Trophoblast cell (in vitro differentiated cells and primary cell): Measurements from ENCODE around the gene MCF2L2.

Experiments used
- DNase-seq, 2 donors: peaks; one replicate each; pipeline ENCODE4 v3.0.0-alpha.2; 2016
- H2AFZ ChIP-seq: 2 replicates; pipeline ENCODE4 v1.6.1; 2013; ENCODE audit warnings: low read length, moderate library complexity, mild to moderate bottlenecking; ENCODE audit not compliant: insufficient read depth, poor library complexity
- H2AK5ac ChIP-seq: 2 replicates; pipeline ENCODE4 v1.6.1; 2013; ENCODE audit warnings: mild to moderate bottlenecking, low read length
- H2BK120ac ChIP-seq: 2 replicates; pipeline ENCODE4 v1.6.1; 2013; ENCODE audit warnings: low read length, mild to moderate bottlenecking, moderate library complexity; ENCODE audit not compliant: insufficient read depth, poor library complexity
- H2BK12ac ChIP-seq: 2 replicates; pipeline ENCODE4 v1.6.1; 2013; ENCODE audit warnings: mild to moderate bottlenecking, low read length, moderate library complexity
- H2BK5ac ChIP-seq: 2 replicates; pipeline ENCODE4 v1.6.1; 2013; ENCODE audit warnings: low read length, low read depth, moderate library complexity, mild to moderate bottlenecking; ENCODE audit not compliant: poor library complexity
- H3K14ac ChIP-seq: 2 replicates; pipeline ENCODE4 v1.6.1; 2013; ENCODE audit warnings: mild to moderate bottlenecking, low read length
- H3K18ac ChIP-seq: 2 replicates; pipeline ENCODE4 v1.6.1; 2013; ENCODE audit warnings: mild to moderate bottlenecking, low read length
- H3K23ac ChIP-seq: 2 replicates; pipeline ENCODE4 v1.6.1; 2013; ENCODE audit warnings: low read length
- H3K27ac ChIP-seq: 2 replicates; pipeline ENCODE4 v1.5.1; 2013; ENCODE audit warnings: low read depth, mild to moderate bottlenecking, inconsistent platforms, low read length, moderate library complexity
- H3K27me3 ChIP-seq: 2 replicates; pipeline ENCODE4 v1.6.1; 2013; ENCODE audit warnings: inconsistent platforms, mild to moderate bottlenecking, low read length, moderate library complexity; ENCODE audit not compliant: insufficient read depth
- H3K36me3 ChIP-seq, 2 experiments: 1 replicate in 1 of 2; 2 replicates in 1 of 2; pipeline ENCODE4 v1.6.1; 2013; ENCODE audit warnings: low read length in 2 of 2, mild to moderate bottlenecking in 2 of 2, moderate library complexity in 1 of 2; ENCODE audit not compliant: insufficient read depth in 2 of 2, control insufficient read depth in 1 of 2
- H3K4ac ChIP-seq: 2 replicates; pipeline ENCODE4 v1.6.1; 2013; ENCODE audit warnings: low read depth, mild to moderate bottlenecking, low read length, moderate library complexity
- H3K4me1 ChIP-seq, 2 experiments: 1 replicate in 1 of 2; 2 replicates in 1 of 2; pipeline ENCODE4 v1.6.1; 2013; ENCODE audit warnings: low read length in 2 of 2, mild to moderate bottlenecking in 2 of 2, moderate library complexity in 1 of 2; ENCODE audit not compliant: insufficient read depth in 2 of 2, control insufficient read depth in 1 of 2
- H3K4me2 ChIP-seq: 2 replicates; pipeline ENCODE4 v1.6.1; 2013; ENCODE audit warnings: inconsistent platforms, mild to moderate bottlenecking, low read length, moderate library complexity
- H3K4me3 ChIP-seq: 2 replicates; pipeline ENCODE4 v1.5.1; 2013; ENCODE audit warnings: mild to moderate bottlenecking, low read depth, low read length, inconsistent platforms
- H3K79me1 ChIP-seq: one replicate; pipeline ENCODE4 v1.6.1; 2013; ENCODE audit warnings: low read length
- H3K79me2 ChIP-seq: 2 replicates; pipeline ENCODE4 v1.6.1; 2013; ENCODE audit warnings: low read length, mild to moderate bottlenecking; ENCODE audit not compliant: control insufficient read depth, insufficient read depth, poor library complexity
- H3K9ac ChIP-seq: 2 replicates; pipeline ENCODE4 v1.6.1; 2013; ENCODE audit warnings: mild to moderate bottlenecking, low read length
- H3K9me3 ChIP-seq: 2 replicates; pipeline ENCODE4 v1.6.1; 2013; ENCODE audit warnings: low read depth, mild to moderate bottlenecking, control low read depth, inconsistent platforms, low read length; ENCODE audit not compliant: insufficient read depth
- H4K12ac ChIP-seq: 2 replicates; pipeline ENCODE4 v1.6.1; 2013; ENCODE audit warnings: low read depth, mild to moderate bottlenecking, low read length, moderate library complexity
- H4K8ac ChIP-seq: 2 replicates; pipeline ENCODE4 v1.6.1; 2013; ENCODE audit warnings: low read depth, mild to moderate bottlenecking, low read length, moderate library complexity
- H4K91ac ChIP-seq: one replicate; pipeline ENCODE4 v1.6.1; 2013; ENCODE audit warnings: low read depth, mild to moderate bottlenecking, low read length, moderate library complexity
- WGBS: extraction: QIAGEN DNeasy Blood & Tissue Kit; methylation state at CpG from one replicate; pipeline ENCODE4 v1.1.7; 2013; ENCODE audit warnings: missing lambda C conversion rate; ENCODE audit not compliant: insufficient read length, insufficient coverage; ENCODE audit errors: extremely low coverage; 5-methylcytosine and 5-hydroxymethylcytosine counted together

The MCF2L2 gene

DNA sequence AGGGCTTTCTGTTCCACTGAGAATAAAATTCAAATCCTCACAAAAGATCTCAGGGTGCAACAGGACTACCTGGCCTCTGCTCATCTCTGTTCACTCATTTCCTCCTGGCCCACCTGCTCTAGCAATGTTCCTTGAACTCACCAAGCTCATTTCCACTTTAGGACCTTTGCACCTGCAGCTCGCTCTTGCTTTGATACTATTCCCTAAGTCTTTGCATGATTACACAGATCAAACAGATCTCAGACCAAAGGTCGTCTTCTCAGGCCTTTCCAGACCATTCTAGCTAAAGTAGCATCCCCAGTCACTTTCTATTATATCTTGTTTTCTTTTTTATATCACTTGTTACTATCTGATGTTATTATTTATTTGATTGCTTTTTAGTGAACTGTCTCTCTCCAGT lies 120.7 kb downstream of the MCF2L2 start:
- H3K27me3 ChIP-seq, result no peaks in the 10 kb centered on the region
- no peak overlapping the region for H3K27ac ChIP-seq
- no peak overlapping the region for H4K91ac ChIP-seq
- no peak overlapping the region for H4K8ac ChIP-seq
- no peaks in the 10 kb centered on the region for H3K36me3 ChIP-seq
- H3K23ac ChIP-seq, result no peak overlapping the region
- no peak overlapping the region for H3K4me3 ChIP-seq
- H2BK12ac ChIP-seq, result no peak overlapping the region
- no peak overlapping the region for H3K18ac ChIP-seq
- H3K4ac ChIP-seq, result no peak overlapping the region
- peaks cover 6 to 10% of the 10 kb centered on the region in 2 experiments for H3K4me1 ChIP-seq
- no peak overlapping the region for H2AFZ ChIP-seq
- WGBS, result no CpG with 5 or more reads among the region's 2 CpGs
- DNase-seq, result no peak
- no peak overlapping the region for H3K4me2 ChIP-seq
- H3K79me2 ChIP-seq, result no peaks in the 10 kb centered on the region
- H3K9ac ChIP-seq, result no peak overlapping the region
- H4K12ac ChIP-seq, result no peak overlapping the region
- H2BK120ac ChIP-seq, result no peak overlapping the region
- no peak overlapping the region for H3K14ac ChIP-seq
- no peak overlapping the region for H2AK5ac ChIP-seq
- no peaks in the 10 kb centered on the region for H3K79me1 ChIP-seq
- H2BK5ac ChIP-seq, result no peak overlapping the region
- peaks cover 2% of the 10 kb centered on the region for H3K9me3 ChIP-seq

DNA sequence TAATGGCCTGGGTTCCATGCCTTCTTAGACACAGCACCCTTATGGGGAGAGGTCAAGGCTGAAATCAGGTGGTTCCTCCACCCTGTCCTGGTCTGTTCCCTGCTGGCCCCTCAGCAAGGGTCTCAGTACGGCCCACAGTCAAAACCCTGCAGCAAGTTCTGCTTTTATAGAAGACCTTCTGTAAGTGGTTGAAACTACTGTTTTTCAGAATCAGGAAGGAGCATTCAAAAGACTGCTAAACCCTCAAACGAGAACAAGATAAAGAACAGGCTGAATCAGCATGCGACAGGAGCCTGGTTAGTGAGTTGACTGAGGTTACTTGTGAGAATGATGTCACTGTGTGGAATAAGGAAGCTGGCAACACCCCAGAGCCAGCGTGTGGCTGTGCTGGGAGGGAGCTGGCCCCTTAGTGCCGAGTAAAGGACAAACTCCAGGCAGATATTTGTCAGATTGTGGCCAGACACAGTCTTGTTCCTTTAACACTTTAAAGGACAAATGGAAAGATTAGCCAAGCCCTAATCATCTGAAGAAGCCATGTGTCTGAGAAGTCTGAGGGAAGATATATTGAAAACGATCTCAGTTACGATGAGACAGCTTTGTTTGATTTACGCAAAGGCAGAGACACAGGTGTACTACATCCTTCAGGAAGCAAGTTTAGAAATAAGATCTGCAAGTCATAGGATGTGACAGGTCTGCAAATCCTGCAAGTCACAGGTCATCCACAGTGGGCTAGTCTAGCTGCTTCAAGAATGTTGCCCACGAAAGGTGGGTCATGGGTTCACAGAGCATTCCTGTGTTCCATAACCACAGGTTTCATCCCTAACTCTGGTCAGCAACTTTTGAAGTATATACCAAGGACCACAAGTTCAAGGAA lies 121.4 kb downstream of the MCF2L2 start:
- H3K4me1 ChIP-seq, result peaks cover 12 to 16% of the 10 kb centered on the region in 2 experiments
- H3K18ac ChIP-seq, result no peak overlapping the region
- no peak overlapping the region for H3K4me2 ChIP-seq
- no peak overlapping the region for H3K4ac ChIP-seq
- H3K79me1 ChIP-seq, result no peaks in the 10 kb centered on the region
- WGBS, result no CpG with 5 or more reads among the region's 9 CpGs
- H2BK120ac ChIP-seq, result no peak overlapping the region
- no peak overlapping the region for H3K9ac ChIP-seq
- peaks cover 2% of the 10 kb centered on the region for H3K9me3 ChIP-seq
- H3K36me3 ChIP-seq, result no peaks in the 10 kb centered on the region
- no peak overlapping the region for H2AFZ ChIP-seq
- H2BK5ac ChIP-seq, result no peak overlapping the region
- no peak overlapping the region for H3K14ac ChIP-seq
- H3K27me3 ChIP-seq, result no peaks in the 10 kb centered on the region
- DNase-seq, result peak in 1 of 2 donors; percentile 39
- H3K27ac ChIP-seq, result no peak overlapping the region
- no peak overlapping the region for H4K8ac ChIP-seq
- no peak overlapping the region for H4K12ac ChIP-seq
- H3K79me2 ChIP-seq, result no peaks in the 10 kb centered on the region
- H4K91ac ChIP-seq, result no peak overlapping the region
- no peak overlapping the region for H3K23ac ChIP-seq
- H3K4me3 ChIP-seq, result no peak overlapping the region
- no peak overlapping the region for H2BK12ac ChIP-seq
- H2AK5ac ChIP-seq, result no peak overlapping the region

DNA sequence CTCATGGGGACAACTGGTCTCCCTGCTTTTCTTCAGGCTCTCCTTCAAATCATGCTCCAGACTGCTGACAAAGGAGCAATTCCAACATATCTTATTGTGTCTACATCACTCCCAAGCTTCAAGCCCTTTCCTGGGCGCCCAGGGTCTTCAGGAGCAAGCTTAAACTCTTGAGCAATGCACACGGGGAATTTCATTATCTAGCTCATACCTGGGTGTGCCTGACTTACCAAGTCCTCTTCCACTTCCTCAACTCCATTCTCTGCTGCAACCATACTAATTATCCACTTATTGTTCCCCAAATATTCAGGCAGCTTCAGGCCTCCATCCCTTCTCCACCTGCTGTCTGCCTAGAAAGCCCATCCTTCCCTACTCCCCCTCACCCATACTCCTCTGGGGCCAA lies 124.7 kb downstream of the MCF2L2 start:
- no peak overlapping the region for H2AFZ ChIP-seq
- H3K9me3 ChIP-seq, result no peaks in the 10 kb centered on the region
- H4K12ac ChIP-seq, result no peak overlapping the region
- no peak overlapping the region for H3K14ac ChIP-seq
- H3K4me3 ChIP-seq, result no peak overlapping the region
- WGBS, result no CpG with 5 or more reads among the region's 2 CpGs
- no peaks in the 10 kb centered on the region for H3K79me1 ChIP-seq
- no peak overlapping the region for H2AK5ac ChIP-seq
- no peak overlapping the region for H4K91ac ChIP-seq
- H3K36me3 ChIP-seq, result no peaks in the 10 kb centered on the region
- no peak overlapping the region for H3K18ac ChIP-seq
- peaks cover 15 to 18% of the 10 kb centered on the region in 2 experiments for H3K4me1 ChIP-seq
- no peak overlapping the region for H3K27ac ChIP-seq
- no peak overlapping the region for H3K4ac ChIP-seq
- H4K8ac ChIP-seq, result no peak overlapping the region
- no peak overlapping the region for H2BK120ac ChIP-seq
- DNase-seq, result no peak
- H2BK5ac ChIP-seq, result no peak overlapping the region
- no peak overlapping the region for H3K23ac ChIP-seq
- H2BK12ac ChIP-seq, result no peak overlapping the region
- H3K27me3 ChIP-seq, result no peaks in the 10 kb centered on the region
- no peak overlapping the region for H3K4me2 ChIP-seq
- H3K9ac ChIP-seq, result no peak overlapping the region
- no peaks in the 10 kb centered on the region for H3K79me2 ChIP-seq

DNA sequence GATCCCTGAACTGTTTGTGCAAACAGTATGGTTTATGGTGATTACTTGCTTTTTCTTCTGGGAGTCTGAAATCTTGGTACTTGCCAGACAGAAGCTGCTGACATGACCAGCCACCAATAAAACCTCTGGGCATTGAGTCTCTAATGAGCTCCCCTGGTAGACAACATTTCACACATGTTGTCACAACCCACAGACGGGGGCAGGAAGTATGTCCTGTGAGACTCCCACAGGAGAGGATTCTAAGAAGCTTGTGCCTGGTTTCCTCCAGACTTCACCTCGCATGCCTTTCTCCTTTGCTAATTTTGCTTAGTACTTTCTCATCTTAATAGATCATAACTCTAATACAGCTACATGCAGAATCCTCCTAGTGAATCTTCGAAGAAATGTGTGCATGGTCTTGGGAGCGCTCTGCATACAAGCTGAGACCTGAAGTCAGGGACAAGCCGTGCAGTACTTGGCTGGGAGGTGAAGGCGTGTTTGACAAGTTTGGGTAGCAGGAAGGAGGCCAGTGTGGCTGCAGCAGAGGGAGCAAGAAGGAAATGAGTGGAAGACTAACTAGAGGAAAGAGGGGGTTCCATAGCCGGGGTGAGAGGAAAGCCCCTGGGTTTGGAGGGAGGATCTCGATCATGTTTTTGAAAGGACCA lies 126.4 kb downstream of the MCF2L2 start:
- no peak overlapping the region for H3K4ac ChIP-seq
- H3K18ac ChIP-seq, result no peak overlapping the region
- H2AFZ ChIP-seq, result no peak overlapping the region
- H4K8ac ChIP-seq, result no peak overlapping the region
- no peaks in the 10 kb centered on the region for H3K27me3 ChIP-seq
- no peak overlapping the region for H2BK12ac ChIP-seq
- H3K23ac ChIP-seq, result no peak overlapping the region
- H3K36me3 ChIP-seq, result no peaks in the 10 kb centered on the region
- H3K27ac ChIP-seq, result no peak overlapping the region
- no peak overlapping the region for H3K14ac ChIP-seq
- H2BK120ac ChIP-seq, result no peak overlapping the region
- no peaks in the 10 kb centered on the region for H3K79me2 ChIP-seq
- DNase-seq, result no peak
- H3K4me1 ChIP-seq, result peaks cover 12 to 14% of the 10 kb centered on the region in 2 experiments
- no peaks in the 10 kb centered on the region for H3K79me1 ChIP-seq
- peaks cover under 1% of the 10 kb centered on the region for H3K9me3 ChIP-seq
- no peak overlapping the region for H3K9ac ChIP-seq
- H2AK5ac ChIP-seq, result no peak overlapping the region
- H3K4me2 ChIP-seq, result no peak overlapping the region
- no CpG with 5 or more reads among the region's 8 CpGs for WGBS
- no peak overlapping the region for H2BK5ac ChIP-seq
- H4K91ac ChIP-seq, result no peak overlapping the region
- H4K12ac ChIP-seq, result no peak overlapping the region
- no peak overlapping the region for H3K4me3 ChIP-seq
